NOMO-1 (cell line): ENCODE data around the gene ATXN7L2.

ENCODE experiments used
- DNase-seq, 2 experiments: peaks; one replicate each; lab custom pipeline; 2025; ENCODE audit not compliant: unreplicated experiment in 2 of 2; lab: John Stamatoyannopoulos, UW

Gene ATXN7L2

GRCh38 chr1:109475261-109475660 is 8.4 kb upstream of the ATXN7L2 start:
- DNase-seq, result no peak

GRCh38 chr1:109476825-109477224 is 6.9 kb upstream of the ATXN7L2 start:
- no peak for DNase-seq

GRCh38 chr1:109477821-109478220 is 5.9 kb upstream of the ATXN7L2 start:
- peak in 1 of 2 experiments; percentile 21 for DNase-seq

GRCh38 chr1:109478806-109479205 is 4.9 kb upstream of the ATXN7L2 start:
- peak in 1 of 2 experiments; percentile 21 for DNase-seq

- no peak for DNase-seq
Observed at GRCh38 chr1:109479311-109479710, 4.4 kb upstream of the ATXN7L2 start.

- no peak for DNase-seq
Observed at GRCh38 chr1:109479901-109480300, 3.8 kb upstream of the ATXN7L2 start.

- no peak for DNase-seq
Observed at GRCh38 chr1:109481646-109482045, 2.1 kb upstream of the ATXN7L2 start.

GRCh38 chr1:109482242-109482641 is 1.5 kb upstream of the ATXN7L2 start:
- no peak for DNase-seq

GRCh38 chr1:109482791-109483671 is 674 bp upstream of the ATXN7L2 start:
- peak in 1 of 2 experiments; percentile 27 for DNase-seq

- DNase-seq, result no peak
Observed at GRCh38 chr1:109484519-109484975, 842 bp downstream of the ATXN7L2 start.

- DNase-seq, result no peak
Observed at GRCh38 chr1:109485001-109485400, 1.3 kb downstream of the ATXN7L2 start.

GRCh38 chr1:109487261-109487660 is 3.6 kb downstream of the ATXN7L2 start:
- no peak for DNase-seq

GRCh38 chr1:109488201-109488600 is 4.5 kb downstream of the ATXN7L2 start:
- no peak for DNase-seq

- DNase-seq, result no peak
Observed at GRCh38 chr1:109488696-109489095, 5.0 kb downstream of the ATXN7L2 start.

GRCh38 chr1:109490029-109490933 is 6.6 kb downstream of the ATXN7L2 start:
- peak; percentile 46 to 62 for DNase-seq

- no peak for DNase-seq
Observed at GRCh38 chr1:109490934-109491302, 7.2 kb downstream of the ATXN7L2 start.

GRCh38 chr1:109491372-109491771 is 7.7 kb downstream of the ATXN7L2 start:
- no peak for DNase-seq

GRCh38 chr1:109492779-109493178 is 9.1 kb downstream of the ATXN7L2 start:
- DNase-seq, result no peak

GRCh38 chr1:109493227-109493626 is 9.5 kb downstream of the ATXN7L2 start:
- no peak for DNase-seq

GRCh38 chr1:109493805-109494539 is 10.3 kb downstream of the ATXN7L2 start, which contains the start of gene CYB561D1:
Gene CYB561D1 (plus strand): TSS chr1:109494094. CDS start chr1:109494140, 46 bp downstream.
- DNase-seq, result peak; percentile 80 to 87

GRCh38 chr1:109495738-109496137 is 12.0 kb downstream of the ATXN7L2 start:
- no peak for DNase-seq
